HG03025 (cell line): ENCODE results near the gene SULF2.
"Not testable (repeated sequence)": the region's sequence is repeated elsewhere in the genome, so short reads cannot be mapped to it uniquely, and the experiment has no call there.

Source experiments
- ATAC-seq: cut with Tn5 transposase; IDR thresholded peaks from one replicate; pipeline ENCODE4 v1.9.1; 2021; ENCODE audit warnings: mild to moderate bottlenecking, moderate library complexity; ENCODE audit not compliant: unreplicated experiment, low FRiP score

Gene SULF2

DNA sequence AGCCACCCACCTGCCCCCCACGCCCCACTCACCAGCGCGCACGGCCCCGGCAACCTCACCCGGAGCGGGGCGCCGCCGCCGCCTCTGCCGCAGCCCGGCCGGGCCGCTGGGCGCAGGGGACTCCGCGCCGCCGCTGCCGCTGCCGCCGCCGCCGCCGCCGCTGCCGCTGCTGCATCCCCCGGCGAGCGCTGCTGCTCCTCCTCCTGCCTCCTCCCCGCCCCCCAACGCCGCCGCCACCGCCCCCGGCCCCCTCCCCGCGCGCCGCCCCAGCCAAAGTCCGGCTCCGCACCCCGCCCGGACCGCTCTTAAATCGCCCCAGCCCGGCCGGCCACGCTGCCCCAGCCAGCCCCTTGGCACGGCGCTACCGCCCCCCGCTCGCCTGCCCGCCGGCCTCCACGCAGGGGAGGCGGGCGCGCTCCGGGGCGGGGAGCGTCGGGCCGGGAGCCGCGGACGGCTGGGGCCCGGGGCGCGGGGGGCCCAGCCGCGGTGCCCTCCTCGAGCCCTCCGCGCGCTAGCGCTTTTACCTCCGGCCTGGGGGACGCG, at the start of gene SULF2:
Gene SULF2 (minus strand): TSS at position 171 of the 543 bp plus-strand sequence. CDS start 28,118 bp downstream, outside the sequence.
- no peak for ATAC-seq

DNA sequence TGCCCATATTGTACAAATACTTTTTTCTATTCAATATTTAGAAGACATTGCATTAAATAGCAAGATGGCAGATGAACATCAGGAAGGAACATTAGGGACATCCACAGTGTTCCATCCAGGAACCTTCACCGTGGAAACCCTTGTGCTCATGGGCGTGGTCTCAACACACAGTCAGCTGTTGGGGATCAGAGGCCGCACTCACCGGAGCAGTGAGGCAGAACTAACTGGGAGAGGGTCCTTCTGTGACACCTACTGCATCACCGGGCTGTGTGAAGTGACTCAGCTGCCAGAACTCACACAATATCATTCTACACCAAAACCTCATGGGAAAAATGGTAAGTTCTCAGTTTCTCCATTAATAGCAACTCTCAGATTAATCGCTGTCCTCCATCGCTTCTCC, 46.4 kb upstream of the SULF2 start:
- ATAC-seq = not testable (repeated sequence)

DNA sequence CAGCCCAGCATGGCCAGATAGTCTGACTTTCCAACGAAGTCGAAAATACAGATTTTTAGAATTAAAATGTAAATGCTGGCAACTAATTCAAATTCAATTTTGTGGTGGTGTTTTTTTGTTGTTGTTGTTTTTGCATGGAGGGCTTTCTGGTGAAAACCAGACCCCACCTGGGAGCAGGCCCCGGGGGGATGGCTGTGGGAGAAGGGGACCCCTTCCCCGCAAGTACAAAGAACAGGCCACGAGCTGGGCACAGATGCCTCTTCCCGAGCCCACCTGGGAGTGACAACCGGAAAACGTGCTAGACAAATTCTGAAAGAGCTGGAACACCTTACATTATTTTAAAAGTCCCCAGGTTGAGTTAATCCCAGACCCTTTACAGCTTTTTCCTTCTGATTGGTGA, 41.4 kb upstream of the SULF2 start:
- not testable (repeated sequence) for ATAC-seq

DNA sequence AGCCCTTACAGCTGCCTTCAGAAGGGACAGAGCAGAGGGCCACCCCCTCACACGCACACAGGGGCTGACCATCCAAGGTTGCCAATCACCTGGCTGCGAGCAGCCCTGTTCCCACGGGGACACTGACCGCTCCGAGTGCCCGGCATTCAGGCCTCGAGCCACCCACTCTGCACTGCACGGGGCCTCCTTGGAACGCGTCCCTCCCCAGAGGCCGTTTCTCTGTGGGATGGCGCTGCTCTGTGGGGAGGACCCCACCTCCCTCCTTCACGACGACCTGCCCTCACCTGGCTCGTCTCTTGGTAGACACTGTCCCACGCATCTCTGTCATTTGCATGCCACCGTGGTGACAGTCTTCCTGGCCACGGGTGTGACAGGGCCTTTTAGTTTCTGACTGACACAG, 40.7 kb upstream of the SULF2 start:
- ATAC-seq = not testable (repeated sequence)

DNA sequence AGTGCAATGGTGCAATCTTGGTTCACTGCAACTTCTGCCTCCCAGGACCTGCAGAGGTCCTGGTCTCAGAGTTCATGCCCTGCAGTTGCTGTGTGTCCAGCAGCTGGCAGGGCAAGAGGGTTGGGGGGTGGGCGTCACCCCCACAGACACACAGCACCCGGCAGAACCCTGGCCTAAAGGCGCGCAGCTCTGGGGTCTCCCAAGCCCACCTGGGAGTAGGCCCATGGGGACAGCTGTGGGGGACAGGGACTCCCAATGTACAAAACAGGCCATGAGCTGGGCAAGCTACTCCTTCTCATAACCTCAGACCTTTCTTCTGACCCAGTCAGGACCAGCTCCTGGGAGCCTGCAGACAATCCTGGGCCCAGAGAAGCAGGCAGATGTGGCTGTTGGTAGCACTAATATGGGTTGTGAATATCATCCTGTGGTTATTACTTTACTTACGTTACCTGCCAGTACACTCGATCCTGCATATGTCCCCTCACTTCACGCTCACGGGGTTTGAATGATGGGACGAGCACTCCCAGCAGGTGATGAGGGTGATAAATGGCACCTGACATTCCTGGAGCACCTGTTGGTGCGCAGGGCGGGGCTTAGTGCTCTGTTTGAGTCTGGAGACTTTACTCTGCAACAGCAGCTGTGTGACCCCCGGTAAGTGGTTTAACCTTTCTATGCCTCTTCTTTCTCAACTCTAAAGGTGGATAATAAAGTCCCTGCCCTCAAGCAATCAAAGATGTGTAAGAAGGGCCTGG, 39.9 kb upstream of the SULF2 start:
- ATAC-seq = no peak

DNA sequence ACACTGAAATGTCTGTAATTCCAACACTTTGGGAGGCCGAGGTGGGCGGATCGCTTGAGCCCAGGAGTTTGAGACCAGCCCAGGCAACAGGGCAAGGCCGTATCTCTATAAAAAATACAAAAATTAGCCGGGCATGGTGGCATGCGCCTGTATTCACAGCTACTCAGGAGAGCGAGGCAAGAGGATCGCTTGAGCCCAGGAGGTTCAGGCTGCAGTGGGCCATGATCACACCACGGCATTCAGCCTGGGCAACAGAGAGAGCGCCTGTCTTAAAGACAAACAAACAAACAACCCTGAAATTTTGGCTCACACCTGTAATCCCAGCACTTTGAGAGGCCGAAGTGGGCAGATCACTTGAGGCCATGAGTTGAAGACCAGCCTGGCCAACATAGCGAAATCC, 38.7 kb upstream of the SULF2 start:
- ATAC-seq = not testable (repeated sequence)

DNA sequence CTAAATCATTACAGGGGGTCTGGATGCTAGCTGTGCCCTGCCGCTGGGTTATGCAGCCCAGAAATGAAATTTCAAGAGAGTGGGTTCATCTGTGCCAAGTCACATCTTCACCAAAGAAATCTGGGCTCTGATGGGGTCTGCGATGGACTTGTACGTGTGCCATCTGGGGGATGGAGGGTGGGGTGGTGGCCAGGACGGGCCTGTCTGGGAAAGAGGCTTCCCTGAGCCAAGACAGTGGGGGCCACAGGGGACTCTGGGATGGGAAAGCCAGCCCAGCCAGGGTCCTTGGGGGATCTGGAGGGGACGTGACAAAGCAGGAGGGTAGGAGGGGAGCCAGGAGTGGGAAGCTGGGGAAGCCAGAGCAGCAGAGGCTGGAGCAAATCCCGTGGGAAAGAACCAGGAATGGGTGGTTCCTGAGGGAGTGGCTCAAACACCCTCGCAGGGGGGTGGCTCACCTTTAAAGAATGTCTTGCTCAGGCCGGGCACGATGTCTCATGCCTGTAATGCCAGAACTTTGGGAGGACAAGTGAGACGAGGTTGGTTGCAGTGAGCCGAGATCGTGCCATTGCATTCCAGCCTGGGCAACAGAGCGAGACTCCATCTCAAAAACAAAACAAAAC, 36.3 kb upstream of the SULF2 start:
- no peak for ATAC-seq

DNA sequence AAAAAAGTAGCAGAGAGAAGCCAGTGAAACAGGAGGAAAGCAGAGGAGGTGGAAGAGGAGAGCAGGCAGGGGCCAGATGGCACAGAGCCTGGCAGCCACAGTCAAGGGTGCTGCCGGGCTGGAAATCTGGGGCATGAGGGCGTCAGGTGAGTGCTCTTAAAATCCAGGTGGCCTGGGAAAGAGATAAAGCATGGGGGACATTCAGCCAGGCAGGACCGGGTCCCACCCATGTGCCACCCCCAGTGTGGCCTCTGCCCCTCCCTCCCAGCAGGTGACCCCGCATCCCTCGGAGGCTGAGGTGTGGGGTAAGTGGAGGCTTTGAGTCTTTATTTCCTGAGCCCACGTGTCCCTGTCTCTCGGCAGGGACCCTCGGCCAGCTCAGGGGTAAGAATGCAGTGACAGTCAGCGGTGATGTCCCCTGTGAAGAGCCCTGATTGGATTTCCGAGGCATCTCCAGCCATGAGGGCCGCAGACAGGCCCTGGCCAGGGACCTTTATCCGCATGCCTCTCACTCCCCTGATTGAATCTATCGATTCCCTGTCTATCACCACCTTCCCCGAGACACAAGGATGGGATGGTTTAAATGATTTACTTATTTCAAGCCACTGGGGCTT, 33.8 kb upstream of the SULF2 start:
- ATAC-seq = no peak

DNA sequence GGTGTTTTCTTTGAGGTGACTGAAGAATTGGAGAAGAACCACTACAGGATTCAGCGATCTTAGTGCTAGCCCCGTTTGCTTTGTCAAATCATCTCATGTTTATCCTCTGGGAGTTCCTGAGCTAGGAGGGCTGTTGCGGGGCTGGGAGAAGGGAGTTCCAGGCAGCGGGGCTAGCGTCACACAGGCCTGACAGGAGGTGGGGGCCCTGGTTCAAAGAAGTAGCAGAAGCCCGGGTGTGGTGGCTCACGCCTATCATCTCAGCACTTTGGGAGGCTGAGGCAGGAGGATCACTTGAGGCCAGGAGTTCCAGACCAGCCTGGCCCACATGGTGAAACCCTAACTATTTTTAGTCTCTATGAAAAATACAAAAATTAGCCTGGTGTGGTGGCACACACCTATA, 33.2 kb upstream of the SULF2 start:
- ATAC-seq = no peak

DNA sequence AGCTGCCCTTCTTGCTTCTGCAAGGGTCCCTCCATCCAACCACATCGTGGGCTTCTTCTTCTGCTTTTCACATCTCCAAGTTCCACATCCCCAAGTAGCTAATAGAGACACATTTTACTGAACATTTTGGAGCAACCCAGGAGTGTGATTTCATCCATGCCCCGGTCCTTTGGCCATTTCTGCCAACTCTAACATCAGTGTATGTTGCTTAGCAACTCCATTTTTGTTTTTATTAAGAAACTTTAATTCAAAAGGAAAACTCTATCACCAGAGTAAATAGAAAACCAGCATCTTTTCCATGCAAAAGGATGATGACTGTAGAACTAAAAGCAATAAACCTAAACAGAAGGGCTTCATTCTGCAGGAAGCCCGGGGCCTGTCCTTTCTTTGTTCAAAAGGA, 32.7 kb upstream of the SULF2 start:
- no peak for ATAC-seq

DNA sequence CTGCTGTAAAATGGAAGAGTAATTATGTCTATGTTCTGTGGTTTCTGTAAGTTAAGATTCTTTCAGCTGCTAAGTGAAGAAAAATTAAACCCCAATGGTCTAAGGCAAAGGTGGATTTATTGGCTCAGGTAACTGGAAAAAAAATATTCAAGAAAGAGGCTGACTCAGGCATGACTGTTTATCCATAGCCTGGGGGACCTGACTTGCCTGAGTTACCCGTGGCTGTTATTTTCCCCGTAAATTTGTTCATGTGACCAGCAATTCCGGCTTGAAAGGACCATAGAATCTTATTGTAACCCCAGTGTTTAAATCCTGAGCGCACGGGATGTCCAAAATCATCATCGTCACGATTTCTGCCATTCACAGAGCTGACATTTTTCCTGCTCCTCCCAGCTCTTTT, 32.3 kb upstream of the SULF2 start:
- ATAC-seq = no peak

DNA sequence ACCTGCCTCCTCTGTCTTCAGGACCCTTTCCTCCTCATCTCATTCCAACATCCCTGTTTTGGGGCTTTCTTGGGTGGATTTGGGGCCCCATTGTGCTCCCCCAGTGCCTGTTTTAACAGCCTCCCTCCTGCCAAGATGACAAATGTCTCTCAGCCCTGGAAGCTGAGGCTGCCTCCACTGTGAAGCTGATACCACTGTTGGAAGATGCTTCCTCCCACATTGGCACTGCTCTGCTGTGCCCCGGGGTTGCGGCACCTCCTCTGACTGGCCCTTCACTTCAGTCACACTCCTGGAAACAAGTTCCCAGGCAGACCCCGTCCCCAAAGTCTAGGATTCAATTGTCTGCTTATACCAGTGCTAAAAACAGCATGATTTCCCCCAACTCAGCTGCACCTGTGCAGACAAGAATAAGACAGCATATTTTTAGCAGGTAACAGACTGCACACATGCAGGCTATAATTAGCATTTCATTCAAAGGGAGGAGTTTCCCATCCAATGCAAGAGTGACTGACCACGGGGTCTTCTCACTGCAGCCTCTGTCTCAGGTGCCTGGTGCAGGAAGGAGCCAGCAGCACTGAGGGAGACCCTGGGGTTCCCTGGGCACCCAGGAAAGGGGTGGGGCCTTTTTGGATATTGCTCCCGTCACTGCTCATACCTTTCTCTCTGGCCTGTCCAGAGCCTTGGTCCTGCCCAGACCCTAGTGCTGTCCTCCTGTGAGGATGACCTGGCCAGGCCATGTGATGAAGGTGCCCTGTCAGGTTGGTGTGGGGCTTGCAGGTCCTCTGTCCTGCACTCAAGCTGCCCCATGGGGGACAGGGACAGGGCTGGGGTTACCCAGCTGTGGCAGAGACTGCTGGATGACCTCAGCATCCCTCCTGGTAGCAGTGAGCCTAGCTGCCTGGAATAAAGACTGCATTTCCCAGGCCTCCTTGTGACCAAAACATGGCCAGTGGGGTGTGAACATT, 31.5 kb upstream of the SULF2 start:
- no peak for ATAC-seq

DNA sequence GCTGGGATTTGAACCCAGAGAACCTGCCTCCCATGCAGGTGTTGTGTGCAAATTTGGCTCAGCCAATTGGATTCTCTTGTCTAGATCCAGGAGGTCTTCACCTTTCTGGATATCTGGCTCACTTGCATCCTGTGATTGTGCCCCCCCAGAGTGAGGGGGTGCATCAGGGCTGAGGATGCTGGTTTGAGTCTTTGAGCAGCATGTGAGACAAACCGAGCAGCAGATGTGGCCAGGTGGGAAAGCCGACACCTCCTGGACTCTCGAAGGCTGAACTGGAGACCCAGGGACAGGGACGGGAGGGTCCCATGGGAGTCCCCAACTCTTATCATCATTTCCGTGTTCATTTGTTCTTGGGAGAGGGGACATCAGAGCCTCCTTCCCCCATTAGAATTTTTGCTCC, 30.6 kb upstream of the SULF2 start:
- no peak for ATAC-seq

DNA sequence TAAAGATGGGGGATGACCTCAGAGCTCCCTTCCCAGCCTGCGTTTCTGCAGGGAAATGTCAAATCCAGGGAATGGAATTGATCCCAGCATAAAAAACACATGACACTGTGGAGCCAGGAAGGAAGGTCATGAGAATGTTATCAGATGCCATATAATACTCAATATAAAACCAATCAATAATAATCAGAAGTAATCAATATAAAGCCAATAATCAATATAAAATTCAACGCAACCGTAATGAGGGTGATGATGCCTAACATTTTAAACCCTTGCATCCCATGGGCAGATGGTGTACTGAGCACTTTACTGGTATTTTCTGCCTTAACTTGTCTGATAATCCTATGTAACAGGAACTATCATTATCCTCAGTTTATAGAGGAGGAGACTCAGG, 30.1 kb upstream of the SULF2 start:
- ATAC-seq = no peak

DNA sequence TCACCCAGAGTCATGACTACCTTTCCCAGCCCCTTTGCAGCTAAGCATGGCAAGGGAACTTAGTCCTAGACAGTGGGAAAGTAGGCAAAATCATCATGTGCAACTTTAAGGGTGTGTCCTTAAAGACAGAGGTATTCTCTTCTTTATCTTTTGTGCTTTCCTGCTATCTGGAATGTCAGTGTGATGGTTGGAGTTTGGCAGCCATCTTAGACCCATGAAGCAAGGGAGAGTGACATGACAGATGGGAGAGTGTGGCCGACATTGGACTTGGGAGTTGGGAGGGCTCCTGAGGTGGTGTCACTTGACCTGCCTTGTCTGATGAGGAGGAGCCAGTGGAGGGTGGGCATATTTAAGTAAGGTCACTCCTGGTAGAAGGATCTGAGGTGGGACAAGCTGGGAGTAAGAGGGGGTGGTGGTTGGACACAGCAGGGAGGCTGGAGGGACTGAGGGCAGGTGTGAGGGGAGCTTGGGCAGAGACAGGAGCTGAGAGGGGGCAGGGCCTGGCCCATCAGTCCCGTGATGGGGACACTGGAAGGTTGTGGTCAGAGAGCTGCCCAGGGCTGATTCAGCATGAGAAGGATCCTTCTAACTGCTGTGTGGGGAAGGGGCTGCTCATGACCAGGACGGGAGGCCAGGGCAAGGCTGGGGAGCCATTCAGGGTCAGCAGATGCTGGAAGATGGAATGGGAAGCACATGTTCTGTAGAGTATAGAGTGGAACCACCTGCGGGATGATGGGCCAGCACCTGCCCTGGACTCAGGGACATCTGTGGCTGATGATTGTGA, 29.5 kb upstream of the SULF2 start:
- ATAC-seq = no peak

DNA sequence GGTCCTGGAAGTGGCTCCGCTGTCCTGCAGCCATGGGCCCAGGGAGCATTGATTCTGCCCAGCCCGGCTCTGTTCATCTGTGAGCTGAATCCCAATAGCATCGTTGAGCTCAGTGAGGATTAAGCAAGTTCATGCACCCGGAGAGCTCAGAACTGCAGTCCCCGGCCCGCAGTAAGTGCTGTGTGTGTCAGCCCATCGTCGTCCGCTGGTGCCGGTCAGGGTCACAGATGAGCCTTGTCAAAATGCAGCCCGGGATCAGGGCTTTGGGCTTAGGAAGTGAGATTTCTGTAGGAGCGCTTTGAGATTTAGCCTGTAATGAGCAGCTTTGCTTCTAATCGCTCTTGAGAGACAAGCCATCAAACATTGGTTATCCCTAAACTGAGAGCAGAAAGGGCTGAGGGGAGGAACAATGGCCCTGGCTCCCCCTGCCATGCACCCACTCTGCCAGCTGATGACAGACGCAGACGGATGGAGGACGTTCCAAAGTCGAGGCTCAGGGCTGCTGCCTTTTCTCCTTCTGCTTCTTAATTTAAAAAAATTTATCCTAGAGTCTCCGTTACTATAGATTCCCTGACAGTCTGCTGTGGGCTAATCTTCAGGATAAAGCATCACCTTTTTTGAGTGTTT, 25.6 kb upstream of the SULF2 start:
- ATAC-seq = no peak

DNA sequence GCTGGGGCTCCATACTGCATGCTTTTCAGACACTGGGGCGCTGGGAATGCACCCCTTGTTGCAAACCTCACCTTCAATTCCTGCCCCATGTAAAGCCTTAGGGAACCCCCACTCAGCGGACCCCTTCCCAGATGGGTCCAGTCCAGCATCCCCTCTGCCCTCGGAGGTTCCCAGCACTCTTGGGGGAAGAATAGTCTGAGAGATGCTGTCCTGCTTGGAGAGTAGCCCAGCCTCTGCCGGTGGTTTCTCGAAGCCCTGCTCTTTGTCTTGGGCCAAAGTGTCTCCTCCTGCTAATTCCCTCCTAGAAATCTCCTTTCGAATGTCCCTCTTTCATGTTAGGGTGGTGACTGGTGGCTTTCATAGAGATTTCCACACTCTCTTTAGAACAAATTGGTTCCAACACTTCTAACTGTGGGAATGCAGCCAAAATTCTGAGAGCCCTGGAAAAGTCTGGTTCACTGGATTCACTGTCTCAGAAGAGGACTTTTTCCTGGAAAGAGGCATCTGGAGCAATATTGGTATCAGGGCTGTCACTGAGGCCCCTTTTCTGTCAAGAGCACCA, 24.9 kb upstream of the SULF2 start:
- no peak for ATAC-seq

DNA sequence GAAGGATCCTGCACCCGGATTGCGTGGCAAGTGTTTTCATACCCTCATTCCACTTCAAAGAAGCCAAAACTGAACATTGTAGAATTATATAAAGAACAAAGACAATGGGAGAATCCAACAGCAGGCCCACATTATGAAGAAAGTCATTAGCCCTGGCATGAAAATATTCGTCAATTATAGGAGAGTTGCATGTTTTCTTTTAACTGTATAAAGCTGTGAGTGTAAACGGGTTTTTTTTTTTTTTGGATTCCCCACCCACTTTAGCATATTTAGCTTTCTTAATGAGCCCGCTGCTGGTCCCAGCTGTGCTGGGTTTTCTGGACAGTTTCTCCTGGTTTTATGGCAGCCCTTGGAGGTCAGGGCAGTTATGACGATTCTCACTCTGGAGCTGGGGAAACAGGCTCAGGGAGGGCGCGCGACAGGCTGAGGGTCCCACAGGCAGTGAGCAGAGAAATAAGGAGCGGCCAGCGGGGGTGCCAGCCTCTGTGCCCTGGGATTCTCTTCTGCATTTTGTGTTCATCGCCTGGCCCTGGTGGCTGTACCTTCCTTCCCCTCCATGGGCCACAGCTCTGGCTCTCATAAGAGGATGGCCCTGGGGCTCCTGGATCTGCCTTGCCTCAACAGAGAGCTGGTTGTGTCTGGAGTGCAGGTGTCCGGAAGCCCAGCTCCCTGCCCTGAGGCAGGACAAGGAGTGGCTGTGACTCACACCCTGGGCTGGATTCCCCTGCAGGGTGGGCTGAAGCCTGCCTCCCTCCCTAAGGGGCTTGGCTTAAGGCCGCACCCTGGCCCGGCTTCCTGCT, 24.1 kb upstream of the SULF2 start:
- no peak for ATAC-seq
